ENCODE measurements around the gene DAPK3.

Gene DAPK3

GRCh38 chr19:3970313-3970807 lies 539 bp downstream of the DAPK3 start:
- H3K27ac ChIP-seq: peak overlapping the region; percentile 80

GRCh38 chr19:3969435-3970312 lies 1.2 kb downstream of the DAPK3 start:
- H3K27ac ChIP-seq: peak overlapping the region; percentile 80
- TF ChIP-seq CTCF (IDR thresholded peaks at IDR 0.05): peak; percentile 17
- TF ChIP-seq ZFX (IDR thresholded peaks at IDR 0.05; ENCODE audit: borderline replicate concordance): no peak

More at GRCh38 chr19:3970313-3970807, 539 bp downstream of the DAPK3 start:
- no peak for TF ChIP-seq ZFX (IDR thresholded peaks at IDR 0.05; ENCODE audit: borderline replicate concordance)
- TF ChIP-seq CTCF (IDR thresholded peaks at IDR 0.05): no peak

GRCh38 chr19:3968556-3969434 lies 2.1 kb downstream of the DAPK3 start:
- H3K27ac ChIP-seq: peak overlapping the region; percentile 80
- no peak for TF ChIP-seq ZFX (IDR thresholded peaks at IDR 0.05; ENCODE audit: borderline replicate concordance)
- no peak for TF ChIP-seq CTCF (IDR thresholded peaks at IDR 0.05)

GRCh38 chr19:3967983-3968382 lies 2.9 kb downstream of the DAPK3 start:
- H3K27ac ChIP-seq: peak overlapping the region; percentile 80

- no peak overlapping the region; the same call in 1 of the 2 replicates for H3K27ac ChIP-seq
- TF ChIP-seq ZFX (IDR thresholded peaks at IDR 0.05; ENCODE audit: borderline replicate concordance) (no peak), CTCF (IDR thresholded peaks at IDR 0.05) (no peak)
Observed at GRCh38 chr19:3966051-3967017, 4.6 kb downstream of the DAPK3 start.

- TF ChIP-seq ZFX (IDR thresholded peaks at IDR 0.05; ENCODE audit: borderline replicate concordance) (no peak), CTCF (IDR thresholded peaks at IDR 0.05) (no peak)
- no peak overlapping the region for H3K27ac ChIP-seq
Observed at GRCh38 chr19:3964256-3965194, 6.4 kb downstream of the DAPK3 start.
